GM10248 (cell line): Measurements from ENCODE around the gene RNF13.

Experiments used
- CTCF ChIA-PET: fragments of 300-600 bp; sonication (Branson Sonifier 250); formaldehyde crosslinking; extraction: SDS; loops from one replicate; lab custom pipeline; 2021; ENCODE audit warnings: antibody characterized with exemption; lab: Yijun Ruan, JAX
- POLR2A ChIA-PET: fragments of 350-650 bp; sonication (Branson Sonifier 250); formaldehyde crosslinking; extraction: SDS; loops from one replicate; lab custom pipeline; 2020; ENCODE audit warnings: antibody characterized with exemption; lab: Yijun Ruan, JAX
- DNase-seq: peaks from one replicate; pipeline ENCODE4 v3.0.0; 2012; ENCODE audit errors: extremely low spot score
- CTCF ChIP-seq: IDR thresholded peaks from 2 replicates; pipeline ENCODE4 v1.5.1; 2012; ENCODE audit warnings: mild to moderate bottlenecking, low read depth; ENCODE audit errors: extremely low read depth, missing control alignments, control extremely low read depth

The RNF13 gene

GRCh38 chr3:149967086-149967685 is 154.2 kb downstream of the RNF13 start:
- DNase-seq = peak; percentile 24
- ChIA-PET CTCF (interaction anchor here (0.6 to 5.7 kb wide), 15 partner anchors 9 to 257 kb away, joined by 3 to 54 read pairs (median 4); no protein-coding TSS in a partner anchor), POLR2A (no interaction called here)
- TF ChIP-seq CTCF = peak; percentile 46

- TF ChIP-seq CTCF = no peak
- no peak for DNase-seq
- ChIA-PET POLR2A (no interaction called here), CTCF (interaction anchor here (0.8 to 5.7 kb wide), 7 partner anchors 10 to 251 kb away, joined by 3 to 54 read pairs (median 10); no protein-coding TSS in a partner anchor)
Observed at GRCh38 chr3:149968216-149968615, 155.2 kb downstream of the RNF13 start.

GRCh38 chr3:149969110-149969939 is 156.3 kb downstream of the RNF13 start:
- no peak for TF ChIP-seq CTCF
- POLR2A ChIA-PET = no interaction called here
- DNase-seq = no peak
- CTCF ChIA-PET = interaction anchor here (0.9 to 5.7 kb wide), 8 partner anchors 11 to 257 kb away, joined by 3 to 54 read pairs (median 3); no protein-coding TSS in a partner anchor

- TF ChIP-seq CTCF = no peak
- CTCF ChIA-PET = interaction anchor here (0.9 to 4.6 kb wide), 7 partner anchors 12 to 256 kb away, joined by 3 to 54 read pairs (median 3); no protein-coding TSS in a partner anchor
- DNase-seq = peak; percentile 73
- POLR2A ChIA-PET = no interaction called here
Observed at GRCh38 chr3:149969940-149970715, 157.1 kb downstream of the RNF13 start.

- CTCF ChIA-PET = interaction anchor here (1.8 to 2.5 kb wide), 2 partner anchors 213 to 249 kb away, joined by 4 to 7 read pairs; no protein-coding TSS in a partner anchor
- peak; percentile 51 for DNase-seq
- TF ChIP-seq CTCF = no peak
- POLR2A ChIA-PET = no interaction called here
Observed at GRCh38 chr3:149970716-149971402, 157.8 kb downstream of the RNF13 start, which contains the start of gene PFN2. Gene PFN2 (minus strand): TSS chr3:149970895. CDS start chr3:149970856, 39 bp downstream.
